LNCAP (cell line): ENCODE results near the gene SOD1.

Experiments
- CTCF ChIP-seq: fragments of 450-650 bp; IDR thresholded peaks from 2 replicates; pipeline ENCODE4 v1.5.1; 2017; ENCODE audit warnings: mild to moderate bottlenecking

The SOD1 gene

DNA sequence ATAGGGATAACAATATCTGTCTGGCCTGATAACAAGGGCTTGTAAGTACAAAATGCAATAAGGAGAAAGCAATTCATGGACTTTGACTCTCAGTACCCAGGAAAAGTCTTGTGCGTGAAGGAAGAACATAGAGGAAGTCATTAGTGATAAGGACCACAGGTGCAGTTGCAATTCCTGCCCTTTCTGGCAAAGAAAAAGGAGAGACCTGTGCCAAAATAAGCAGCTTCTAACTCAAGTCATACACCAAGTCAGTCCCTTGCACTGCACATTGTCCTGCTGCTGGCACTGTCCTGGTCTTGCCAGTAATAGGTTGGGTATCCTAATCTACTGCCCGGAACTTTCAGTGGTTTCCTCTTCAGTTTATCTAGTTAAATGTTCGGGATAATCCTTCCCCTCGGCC is 14.8 kb upstream of the SOD1 start:
- TF ChIP-seq CTCF: no peak

- TF ChIP-seq CTCF: no peak
Observed at GRCh38 chr21:31647650-31648049, 11.8 kb upstream of the SOD1 start.

DNA sequence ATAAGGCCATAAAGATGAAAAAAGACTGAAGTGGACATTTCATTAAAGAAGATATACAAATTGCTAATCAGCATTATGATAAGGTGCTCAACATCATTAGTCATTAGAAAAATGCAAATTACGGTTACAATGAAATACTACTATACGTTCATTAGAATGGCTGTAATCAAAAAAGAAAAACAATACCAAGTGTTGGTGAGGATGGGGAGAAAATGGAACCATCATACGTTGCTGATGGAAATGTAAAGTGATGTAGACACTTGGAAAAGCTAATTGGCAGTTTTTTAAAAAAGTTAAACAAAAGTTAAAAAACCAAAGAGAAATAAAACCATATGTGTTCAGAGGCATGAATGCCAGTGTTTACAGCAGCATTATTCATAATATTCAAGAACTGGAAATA is 8.6 kb upstream of the SOD1 start:
- no peak for TF ChIP-seq CTCF

GRCh38 chr21:31654340-31654739 is 5.2 kb upstream of the SOD1 start:
- no peak for TF ChIP-seq CTCF

GRCh38 chr21:31656199-31657095 is 3.0 kb upstream of the SOD1 start:
- TF ChIP-seq CTCF: no peak

GRCh38 chr21:31658053-31658452 is 1.4 kb upstream of the SOD1 start:
- TF ChIP-seq CTCF: no peak

DNA sequence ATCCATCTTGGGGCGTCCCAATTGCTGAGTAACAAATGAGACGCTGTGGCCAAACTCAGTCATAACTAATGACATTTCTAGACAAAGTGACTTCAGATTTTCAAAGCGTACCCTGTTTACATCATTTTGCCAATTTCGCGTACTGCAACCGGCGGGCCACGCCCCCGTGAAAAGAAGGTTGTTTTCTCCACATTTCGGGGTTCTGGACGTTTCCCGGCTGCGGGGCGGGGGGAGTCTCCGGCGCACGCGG is 282 bp upstream of the SOD1 start:
- no peak for TF ChIP-seq CTCF

DNA sequence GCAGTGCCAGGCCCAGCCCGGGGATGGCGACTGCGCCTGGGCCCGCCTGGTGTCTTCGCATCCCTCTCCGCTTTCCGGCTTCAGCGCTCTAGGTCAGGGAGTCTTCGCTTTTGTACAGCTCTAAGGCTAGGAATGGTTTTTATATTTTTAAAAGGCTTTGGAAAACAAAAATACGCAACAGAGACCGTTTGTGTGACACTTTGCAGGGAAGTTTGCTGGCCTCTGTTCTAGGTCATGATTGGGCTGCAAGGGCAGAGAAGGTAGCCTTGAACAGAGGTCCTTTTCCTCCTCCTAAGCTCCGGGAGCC is 719 bp downstream of the SOD1 start:
- TF ChIP-seq CTCF: no peak
